ENCODE results near the gene CBX4. TPM values are rescaled to one million over a fixed set of nuclear protein-coding genes. Genes with fewer than 3 reads are reported as not detected.
A peak's percentile ranks its signal among the peaks of the same experiment; 100 is the strongest.

The CBX4 gene
- total and polyA plus RNA-seq, 10 of the 15 experiments (the other 5 are each of a cell fraction or from before 2014, with no cell fraction given): 0.69 to 24.6 (median 4.2) TPM

DNA sequence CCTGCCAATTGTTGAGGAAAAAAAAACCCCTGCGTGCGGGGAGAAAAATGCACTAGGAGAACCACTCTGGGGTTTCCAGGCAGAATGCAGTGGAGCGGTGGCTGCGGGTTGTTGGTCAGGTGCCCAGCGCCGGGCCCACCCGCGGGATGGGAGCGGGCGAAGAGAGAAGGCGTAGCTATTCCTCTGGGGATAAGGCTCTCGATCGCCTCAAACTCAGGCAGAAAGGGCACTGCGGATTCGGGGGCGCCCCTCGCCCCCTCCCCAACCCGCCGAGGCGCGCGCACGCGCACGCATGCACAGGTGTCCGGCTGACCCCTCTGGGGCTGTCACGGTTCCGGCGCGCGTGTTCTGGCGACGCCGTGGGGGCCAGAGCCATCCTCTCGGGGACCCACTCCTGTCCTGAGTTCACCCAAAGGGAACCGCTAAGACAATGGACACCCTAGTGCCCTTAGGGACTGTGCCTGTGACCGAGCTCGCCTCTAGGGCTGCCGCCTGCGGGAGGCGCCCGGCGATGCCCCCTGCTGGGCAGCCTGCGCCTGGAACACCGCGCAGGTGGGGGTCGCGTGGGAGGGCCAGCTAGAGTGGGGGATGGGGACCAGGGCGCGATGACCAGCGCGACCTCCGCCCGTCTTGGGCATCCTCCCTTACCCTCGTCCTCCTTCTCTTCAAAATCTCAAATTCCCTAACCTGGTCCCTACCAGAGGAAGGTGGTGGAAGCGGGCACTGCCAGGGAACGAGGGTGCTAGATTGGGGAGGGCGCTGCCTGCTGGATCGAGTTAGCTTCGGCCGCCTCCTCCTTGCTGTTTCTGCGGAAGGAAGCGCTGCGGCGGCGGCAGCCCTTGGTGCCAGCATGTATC lies 28.0 kb downstream of the CBX4 start:
- ChIA-PET RAD21 (ENCODE audit: unreplicated experiment) (interaction anchor here (1.5 to 3.2 kb wide), 4 partner anchors 14 to 65 kb away, joined by 3 to 14 read pairs (median 10); partner anchors contain the start of gene CBX8), CTCF (interaction anchor here (0.6 to 3.6 kb wide), 15 partner anchors 11 to 183 kb away, joined by 3 to 19 read pairs (median 4); partner anchors contain the start of gene CBX8), POLR2A (interaction anchor here (1.0 to 2.6 kb wide), 5 partner anchors 14 to 120 kb away, joined by 3 to 11 read pairs (median 6); partner anchors contain the start of genes CBX4 and CBX8), SMC1A (ENCODE audit: uncharacterized antibody, unreplicated experiment) (interaction anchor here (0.9 to 1.9 kb wide), 4 partner anchors 12 to 22 kb away, joined by 3 to 12 read pairs (median 7); partner anchors contain the start of gene CBX8)
- BruUV-seq (replicated peaks): no TSS peak
- H3K27ac ChIP-seq (ENCODE audit: control insufficient read depth, insufficient read depth): no peak overlapping the region
- FAIRE-seq: no peak
- peaks cover 40 to 48% of the 10 kb centered on the region in 2 experiments for H3K27me3 ChIP-seq (replicated peaks in 1 of 2; ENCODE audit: control insufficient read depth in 2 of 2, insufficient read depth in 2 of 2, low read length in 1 of 2)
- no peaks in the 10 kb centered on the region for H3K9me3 ChIP-seq (replicated peaks; ENCODE audit: control insufficient read depth, insufficient read depth, low read length)
- H2AFZ ChIP-seq (ENCODE audit: control insufficient read depth, low read depth, low read length): no peak overlapping the region
- H3K79me2 ChIP-seq (ENCODE audit: control insufficient read depth, insufficient read depth, low read length): no peaks in the 10 kb centered on the region
- 0 out of 2 replicates have a peak overlapping the region, but pooled peaks have one; percentile 32 for H3K4me3 ChIP-seq
- in situ Hi-C loops (cut with MboI) (no loop called here), intact Hi-C loops (cut with micrococcal nuclease; ENCODE audit: unreplicated experiment) (no loop called here)
- peak overlapping the region; percentile 64; the same call in 1 of the 2 replicates for H3K4me2 ChIP-seq (ENCODE audit: control insufficient read depth, insufficient read depth)
- DNase-seq (ENCODE audit: low read depth, low spot score): no peak
- peak; percentile 68 for ATAC-seq
- 3% methylated on average over 63 of the region's 66 CpGs for WGBS (ENCODE audit: insufficient coverage, insufficient replicate concordance, low lambda C conversion rate, missing lambda C conversion rate)
- H3K36me3 ChIP-seq (ENCODE audit: control insufficient read depth in 2 of 2, insufficient read depth in 2 of 2, low read length in 1 of 2): no peaks in the 10 kb centered on the region
- H4K20me1 ChIP-seq (ENCODE audit: control insufficient read depth, insufficient read depth): no peaks in the 10 kb centered on the region; the same call in 1 of the 2 replicates
- H3K9ac ChIP-seq (ENCODE audit: control insufficient read depth, insufficient read depth, low read length): no peak overlapping the region
- peaks cover 27% of the 10 kb centered on the region for H3K4me1 ChIP-seq (ENCODE audit: control insufficient read depth, insufficient read depth, low read length)
- TF ChIP-seq TAF1 (IDR thresholded peaks at IDR 0.05; ENCODE audit: borderline replicate concordance, low read depth, low read length) (no peak), KAT2A (conservative IDR thresholded peaks at IDR 0.05; ENCODE audit: control insufficient read depth, low read depth, low read length) (no peak), NR2F1 (conservative IDR thresholded peaks at IDR 0.05) (peak; percentile 50; the same call in 1 of the 2 replicates), RAD21 (IDR thresholded peaks at IDR 0.05; ENCODE audit: insufficient read depth, low read depth, low read length) (peak; percentile 57; the same call in 1 of the 2 replicates), NR2C2 (IDR thresholded peaks at IDR 0.05; ENCODE audit: borderline replicate concordance, control insufficient read depth, insufficient read length, low read depth) (no peak), YY1 (IDR thresholded peaks at IDR 0.05; ENCODE audit: low read depth, low read length) (peak; percentile 65; the same call in 1 of the 2 replicates), MYB (IDR thresholded peaks at IDR 0.05; ENCODE audit: borderline replicate concordance, low read depth, low read length) (no peak), ZSCAN29 (IDR thresholded peaks at IDR 0.05) (no peak), MEF2B (IDR thresholded peaks at IDR 0.05; ENCODE audit: partially characterized antibody, poor library complexity, severe bottlenecking) (peak; percentile 39), ZNF274 (IDR thresholded peaks at IDR 0.05; ENCODE audit: insufficient read depth, insufficient read length) (no peak), SMARCA5 (IDR thresholded peaks at IDR 0.05) (0 out of 2 replicates have a peak, but pooled peaks have one; percentile 52), TCF7 (IDR thresholded peaks at IDR 0.05; ENCODE audit: borderline replicate concordance) (no peak), SUPT20H (IDR thresholded peaks at IDR 0.05; ENCODE audit: borderline replicate concordance, control insufficient read depth, low read depth, low read length) (no peak), CEBPB (IDR thresholded peaks at IDR 0.05; ENCODE audit: borderline replicate concordance in 1 of 2, low read depth in 2 of 2, low read length in 2 of 2) (no peak), PML (IDR thresholded peaks at IDR 0.05; ENCODE audit: low read length) (no peak)
- TF ChIP-seq, protein P1, sequence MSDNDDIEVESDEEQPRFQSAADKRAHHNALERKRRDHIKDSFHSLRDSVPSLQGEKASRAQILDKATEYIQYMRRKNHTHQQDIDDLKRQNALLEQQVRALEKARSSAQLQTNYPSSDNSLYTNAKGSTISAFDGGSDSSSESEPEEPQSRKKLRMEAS (IDR thresholded peaks at IDR 0.05; ENCODE audit: low read depth, low read length): no peak
- TF ChIP-seq, protein P2, sequence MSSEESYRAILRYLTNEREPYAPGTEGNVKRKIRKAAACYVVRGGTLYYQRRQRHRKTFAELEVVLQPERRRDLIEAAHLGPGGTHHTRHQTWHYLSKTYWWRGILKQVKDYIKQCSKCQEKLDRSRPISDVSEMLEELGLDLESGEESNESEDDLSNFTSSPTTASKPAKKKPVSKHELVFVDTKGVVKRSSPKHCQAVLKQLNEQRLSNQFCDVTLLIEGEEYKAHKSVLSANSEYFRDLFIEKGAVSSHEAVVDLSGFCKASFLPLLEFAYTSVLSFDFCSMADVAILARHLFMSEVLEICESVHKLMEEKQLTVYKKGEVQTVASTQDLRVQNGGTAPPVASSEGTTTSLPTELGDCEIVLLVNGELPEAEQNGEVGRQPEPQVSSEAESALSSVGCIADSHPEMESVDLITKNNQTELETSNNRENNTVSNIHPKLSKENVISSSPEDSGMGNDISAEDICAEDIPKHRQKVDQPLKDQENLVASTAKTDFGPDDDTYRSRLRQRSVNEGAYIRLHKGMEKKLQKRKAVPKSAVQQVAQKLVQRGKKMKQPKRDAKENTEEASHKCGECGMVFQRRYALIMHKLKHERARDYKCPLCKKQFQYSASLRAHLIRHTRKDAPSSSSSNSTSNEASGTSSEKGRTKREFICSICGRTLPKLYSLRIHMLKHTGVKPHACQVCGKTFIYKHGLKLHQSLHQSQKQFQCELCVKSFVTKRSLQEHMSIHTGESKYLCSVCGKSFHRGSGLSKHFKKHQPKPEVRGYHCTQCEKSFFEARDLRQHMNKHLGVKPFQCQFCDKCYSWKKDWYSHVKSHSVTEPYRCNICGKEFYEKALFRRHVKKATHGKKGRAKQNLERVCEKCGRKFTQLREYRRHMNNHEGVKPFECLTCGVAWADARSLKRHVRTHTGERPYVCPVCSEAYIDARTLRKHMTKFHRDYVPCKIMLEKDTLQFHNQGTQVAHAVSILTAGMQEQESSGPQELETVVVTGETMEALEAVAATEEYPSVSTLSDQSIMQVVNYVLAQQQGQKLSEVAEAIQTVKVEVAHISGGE (CRISPR knock-in tag; IDR thresholded peaks at IDR 0.05): no peak
